ENCODE data around the gene SWAP70.

Gene SWAP70

DNA sequence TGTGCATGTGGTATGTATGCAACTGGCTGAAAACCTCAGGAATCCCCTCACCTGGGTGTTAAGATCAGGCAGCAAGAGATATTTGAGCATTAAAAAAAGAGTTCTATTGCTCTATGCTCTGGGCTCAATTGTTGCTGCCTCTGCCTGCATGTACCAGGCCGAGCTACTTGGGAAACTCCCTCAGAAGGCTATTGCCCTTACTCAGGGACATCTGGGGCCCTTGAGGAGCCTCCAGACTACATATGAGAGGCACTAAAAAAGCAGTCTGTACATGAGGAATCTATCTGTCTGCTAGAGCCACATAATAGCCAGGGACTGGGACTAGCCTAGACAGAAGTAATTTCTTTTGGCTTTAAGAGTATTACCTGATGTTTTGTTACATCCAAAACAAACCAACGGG, 120.1 kb downstream of the SWAP70 start:
- H3K36me3 ChIP-seq (ENCODE audit: low read depth) = peaks cover 51% of the 10 kb centered on the region
- TF ChIP-seq CTCF (IDR thresholded peaks at IDR 0.05; ENCODE audit: poor library complexity, severe bottlenecking) = no peak

DNA sequence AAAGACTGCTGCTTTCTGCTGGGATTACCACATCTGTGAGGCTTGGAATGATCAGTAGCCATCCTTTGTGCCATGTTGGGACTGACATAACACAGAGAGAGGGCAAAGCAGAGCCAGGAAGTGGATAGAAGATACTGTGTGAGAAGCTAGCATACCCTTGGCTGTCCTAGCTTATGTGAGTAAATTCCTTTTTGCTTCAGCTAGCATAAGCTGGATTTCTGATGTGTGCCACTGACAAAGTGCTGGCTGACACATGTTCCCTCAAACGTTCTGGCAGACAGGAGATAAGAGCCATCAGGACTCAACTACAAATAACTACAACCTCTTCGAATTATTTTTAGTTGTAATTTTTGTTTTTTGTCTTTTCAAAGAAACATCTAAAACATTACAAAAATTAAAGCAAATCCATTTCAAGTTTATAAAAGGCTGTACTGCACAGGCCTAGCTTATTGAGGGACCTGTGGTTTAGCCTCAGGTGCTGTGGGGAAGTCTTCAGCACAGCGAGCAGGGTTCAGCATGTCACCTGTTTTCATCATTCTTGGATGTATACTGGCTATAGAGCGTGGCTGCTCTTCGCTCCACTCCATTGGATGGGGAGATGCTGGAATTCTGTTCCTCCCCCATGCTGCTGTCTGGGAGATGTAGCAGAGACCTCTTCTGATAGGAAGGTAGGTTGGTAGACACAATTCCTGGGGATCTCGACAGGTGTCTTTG, 120.9 kb downstream of the SWAP70 start:
- Histone ChIP-seq H3K36me3 (ENCODE audit: low read depth) (peaks cover 47% of the 10 kb centered on the region), H3K9me3 (ENCODE audit: severe bottlenecking) (no peaks in the 10 kb centered on the region), H3K4me3 (ENCODE audit: severe bottlenecking) (no peak overlapping the region), H3K27ac (ENCODE audit: poor library complexity, severe bottlenecking) (no peak overlapping the region), H3K27me3 (ENCODE audit: insufficient read depth, poor library complexity, severe bottlenecking) (no peaks in the 10 kb centered on the region), H3K4me1 (ENCODE audit: insufficient read depth, poor library complexity, severe bottlenecking) (no peaks in the 10 kb centered on the region)
- ATAC-seq (ENCODE audit: low read depth) (no peak), DNase-seq (ENCODE audit: low spot score) (no peak)
- no peak for TF ChIP-seq CTCF (IDR thresholded peaks at IDR 0.05; ENCODE audit: poor library complexity, severe bottlenecking)

More for the DNA sequence above, 120.1 kb downstream of the SWAP70 start:
- Histone ChIP-seq H3K4me1 (ENCODE audit: insufficient read depth, poor library complexity, severe bottlenecking) (no peaks in the 10 kb centered on the region), H3K27me3 (ENCODE audit: insufficient read depth, poor library complexity, severe bottlenecking) (no peaks in the 10 kb centered on the region), H3K4me3 (ENCODE audit: severe bottlenecking) (no peak overlapping the region), H3K27ac (ENCODE audit: poor library complexity, severe bottlenecking) (no peak overlapping the region), H3K9me3 (ENCODE audit: severe bottlenecking) (no peaks in the 10 kb centered on the region)
- DNase-seq (ENCODE audit: low spot score) (no peak), ATAC-seq (ENCODE audit: low read depth) (no peak)

- Histone ChIP-seq H3K4me3 (ENCODE audit: severe bottlenecking) (no peak overlapping the region), H3K4me1 (ENCODE audit: insufficient read depth, poor library complexity, severe bottlenecking) (no peaks in the 10 kb centered on the region), H3K36me3 (ENCODE audit: low read depth) (peaks cover 42% of the 10 kb centered on the region), H3K27me3 (ENCODE audit: insufficient read depth, poor library complexity, severe bottlenecking) (no peaks in the 10 kb centered on the region), H3K9me3 (ENCODE audit: severe bottlenecking) (no peaks in the 10 kb centered on the region), H3K27ac (ENCODE audit: poor library complexity, severe bottlenecking) (no peak overlapping the region)
- ATAC-seq (ENCODE audit: low read depth) (no peak), DNase-seq (ENCODE audit: low spot score) (no peak)
- TF ChIP-seq CTCF (IDR thresholded peaks at IDR 0.05; ENCODE audit: poor library complexity, severe bottlenecking) = no peak
Measured at GRCh38 chr11:9787260-9787659, 123.4 kb downstream of the SWAP70 start.

- Histone ChIP-seq H3K9me3 (ENCODE audit: severe bottlenecking) (no peaks in the 10 kb centered on the region), H3K27ac (ENCODE audit: poor library complexity, severe bottlenecking) (no peak overlapping the region), H3K36me3 (ENCODE audit: low read depth) (peaks cover 42% of the 10 kb centered on the region), H3K4me3 (ENCODE audit: severe bottlenecking) (no peak overlapping the region), H3K4me1 (ENCODE audit: insufficient read depth, poor library complexity, severe bottlenecking) (no peaks in the 10 kb centered on the region), H3K27me3 (ENCODE audit: insufficient read depth, poor library complexity, severe bottlenecking) (no peaks in the 10 kb centered on the region)
- ATAC-seq (ENCODE audit: low read depth) (no peak), DNase-seq (ENCODE audit: low spot score) (no peak)
- no peak for TF ChIP-seq CTCF (IDR thresholded peaks at IDR 0.05; ENCODE audit: poor library complexity, severe bottlenecking)
Measured at GRCh38 chr11:9787981-9788521, 124.2 kb downstream of the SWAP70 start.

GRCh38 chr11:9789910-9790309, 126.0 kb downstream of the SWAP70 start:
- Histone ChIP-seq H3K4me3 (ENCODE audit: severe bottlenecking) (no peak overlapping the region), H3K4me1 (ENCODE audit: insufficient read depth, poor library complexity, severe bottlenecking) (no peaks in the 10 kb centered on the region), H3K36me3 (ENCODE audit: low read depth) (peaks cover 39% of the 10 kb centered on the region), H3K27me3 (ENCODE audit: insufficient read depth, poor library complexity, severe bottlenecking) (no peaks in the 10 kb centered on the region), H3K9me3 (ENCODE audit: severe bottlenecking) (no peaks in the 10 kb centered on the region), H3K27ac (ENCODE audit: poor library complexity, severe bottlenecking) (no peak overlapping the region)
- no peak for ATAC-seq (ENCODE audit: low read depth)
- no peak for TF ChIP-seq CTCF (IDR thresholded peaks at IDR 0.05; ENCODE audit: poor library complexity, severe bottlenecking)
- DNase-seq (ENCODE audit: low spot score) = no peak
